Ishikawa (cell line): ENCODE results near the gene AKAP9.

Experiments used
- CEBPB ChIP-seq: IDR thresholded peaks from 2 replicates; pipeline ENCODE4 v1.6.1; 2012
- CREB1 ChIP-seq: IDR thresholded peaks from 2 replicates; pipeline ENCODE4 v1.6.1; 2012; ENCODE audit warnings: low read depth
- EGR1 ChIP-seq: IDR thresholded peaks from 2 replicates; pipeline ENCODE4 v1.6.1; 2012
- EP300 ChIP-seq: IDR thresholded peaks from 2 replicates; pipeline ENCODE4 v1.6.1; 2012; ENCODE audit warnings: borderline replicate concordance
- FOXM1 ChIP-seq: IDR thresholded peaks from 2 replicates; pipeline ENCODE4 v1.6.1; 2012; ENCODE audit warnings: low read depth, borderline replicate concordance
- NFIC ChIP-seq: IDR thresholded peaks from 2 replicates; pipeline ENCODE4 v1.6.1; 2012
- RAD21 ChIP-seq: IDR thresholded peaks from 2 replicates; pipeline ENCODE4 v1.6.1; 2012; ENCODE audit warnings: low read depth
- REST ChIP-seq: IDR thresholded peaks from 2 replicates; pipeline ENCODE4 v1.6.1; 2012; ENCODE audit warnings: low read depth, mild to moderate bottlenecking
- TAF1 ChIP-seq: IDR thresholded peaks from 2 replicates; pipeline ENCODE4 v1.6.1; 2012; ENCODE audit warnings: low read depth, mild to moderate bottlenecking
- TCF12 ChIP-seq: IDR thresholded peaks from 2 replicates; pipeline ENCODE4 v1.6.1; 2012; ENCODE audit warnings: low read depth
- TEAD4 ChIP-seq: IDR thresholded peaks from 2 replicates; pipeline ENCODE4 v1.6.1; 2012
- USF1 ChIP-seq: IDR thresholded peaks from 2 replicates; pipeline ENCODE4 v1.6.1; 2012
- YY1 ChIP-seq: IDR thresholded peaks from 2 replicates; pipeline ENCODE4 v1.6.1; 2012; ENCODE audit warnings: low read depth
- ZBTB7A ChIP-seq: IDR thresholded peaks from 2 replicates; pipeline ENCODE4 v1.6.1; 2012; ENCODE audit warnings: low read depth
- TF ChIP-seq, protein P1 (sequence below): IDR thresholded peaks from 2 replicates; pipeline ENCODE4 v1.6.1; 2012

AKAP9 gene

DNA sequence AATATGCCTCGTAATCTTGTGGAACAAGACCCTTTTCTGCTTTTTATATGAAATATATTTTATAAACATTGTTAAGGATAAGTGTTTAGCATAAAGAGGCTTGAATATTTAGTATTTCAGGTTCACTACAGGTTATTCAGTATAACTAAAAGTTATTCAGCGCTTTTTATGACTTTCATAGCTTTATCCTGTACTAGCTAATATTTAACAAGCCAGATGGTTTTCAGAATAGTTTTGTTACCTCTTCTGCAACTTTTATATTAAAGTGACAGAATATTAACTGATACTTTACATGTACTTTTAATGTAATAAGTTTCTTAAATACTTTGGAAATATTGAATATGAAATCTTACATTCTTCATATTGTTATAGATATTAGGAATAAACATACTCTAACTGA is 118.2 kb downstream of the AKAP9 start:
- TF ChIP-seq YY1, result no peak
- TF ChIP-seq NFIC, result no peak
- TF ChIP-seq FOXM1, result no peak
- TF ChIP-seq CEBPB, result no peak
- no peak for TF ChIP-seq EP300
- TF ChIP-seq TEAD4, result no peak
- no peak for TF ChIP-seq TCF12
- TF ChIP-seq CREB1, result no peak
- TF ChIP-seq ZBTB7A, result no peak
- TF ChIP-seq REST, result no peak
- no peak for TF ChIP-seq TAF1
- TF ChIP-seq USF1, result no peak
- TF ChIP-seq EGR1, result no peak
- TF ChIP-seq RAD21, result no peak
- TF ChIP-seq, protein P1, sequence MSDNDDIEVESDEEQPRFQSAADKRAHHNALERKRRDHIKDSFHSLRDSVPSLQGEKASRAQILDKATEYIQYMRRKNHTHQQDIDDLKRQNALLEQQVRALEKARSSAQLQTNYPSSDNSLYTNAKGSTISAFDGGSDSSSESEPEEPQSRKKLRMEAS, result no peak

GRCh38 chr7:92061154-92061553 is 120.5 kb downstream of the AKAP9 start:
- TF ChIP-seq TAF1, result no peak
- TF ChIP-seq EP300, result no peak
- no peak for TF ChIP-seq TCF12
- TF ChIP-seq, protein P1, result no peak
- TF ChIP-seq FOXM1, result no peak
- no peak for TF ChIP-seq REST
- no peak for TF ChIP-seq CREB1
- no peak for TF ChIP-seq USF1
- no peak for TF ChIP-seq NFIC
- no peak for TF ChIP-seq TEAD4

DNA sequence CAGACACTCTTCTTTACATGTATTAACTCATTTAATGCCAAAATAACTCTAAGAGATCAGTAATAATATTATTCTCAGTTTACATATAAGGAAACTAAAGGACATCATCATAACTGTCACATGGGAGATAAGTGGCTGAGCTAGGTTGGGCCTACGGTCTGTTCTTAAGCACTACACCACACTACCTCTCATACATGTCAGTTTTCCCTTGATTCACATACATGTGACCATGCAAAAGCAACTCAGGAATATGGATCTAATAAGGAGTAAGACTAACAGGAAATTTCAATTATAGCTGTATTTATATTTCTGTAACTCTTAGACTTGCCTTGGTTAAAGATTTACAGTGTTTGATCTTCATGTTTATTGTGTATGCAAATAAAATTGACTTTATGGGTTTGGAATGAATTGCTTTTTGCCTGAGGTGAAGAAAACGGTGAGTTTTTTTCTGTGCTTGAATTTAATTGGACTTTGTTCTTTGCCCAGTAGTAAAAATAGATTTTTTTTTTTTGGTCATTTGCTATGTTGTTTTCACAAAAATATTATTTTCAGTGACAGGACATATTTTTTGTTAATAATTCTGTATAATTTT is 123.9 kb downstream of the AKAP9 start:
- TF ChIP-seq EP300 (no peak), TEAD4 (no peak), REST (no peak), TAF1 (no peak), CEBPB (no peak), ZBTB7A (no peak), USF1 (no peak), NFIC (no peak), RAD21 (no peak), CREB1 (no peak)
- TF ChIP-seq, protein P1, result no peak

DNA sequence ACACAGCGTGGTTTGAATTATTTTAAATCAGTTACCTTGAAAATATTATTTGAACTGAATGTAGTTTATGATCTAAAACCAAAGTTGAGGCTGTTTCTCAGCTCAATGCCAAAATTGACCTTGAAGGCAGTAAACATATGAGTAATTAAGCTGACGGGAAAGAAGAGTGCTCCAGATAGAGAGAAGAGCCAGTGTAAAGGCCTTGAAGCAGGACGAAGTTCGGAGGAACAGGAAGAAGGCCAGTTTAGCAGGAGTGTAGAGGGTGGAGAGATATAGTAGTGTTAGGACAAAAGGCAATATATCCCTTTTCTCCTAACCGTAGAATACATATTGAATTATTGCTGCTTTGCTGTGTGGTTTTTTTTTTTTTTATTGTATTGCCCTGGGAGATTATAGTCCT is 130.4 kb downstream of the AKAP9 start:
- TF ChIP-seq EP300 (no peak), RAD21 (no peak), CREB1 (no peak), TEAD4 (no peak), TCF12 (no peak), NFIC (no peak), ZBTB7A (no peak), REST (no peak), CEBPB (no peak), USF1 (no peak), YY1 (no peak), EGR1 (no peak), TAF1 (no peak), FOXM1 (no peak)
- TF ChIP-seq, protein P1, result no peak
